Upper lobe of left lung (tissue), 4 donors: ENCODE data around the gene MAMDC4.

ENCODE experiments used
- CTCF ChIP-seq, 6 experiments: fragments of 450-650 bp in 4 of 6; fragments of 200-600 bp in 2 of 6; sonication (generic) in 2 of 6; IDR thresholded peaks; one replicate each; pipeline ENCODE4 v1.5.1; 2016 to 2019; ENCODE audit warnings: antibody characterized with exemption in 6 of 6
- EP300 ChIP-seq, 4 donors: sonication (generic); formaldehyde crosslinking; IDR thresholded peaks; one replicate each; pipeline ENCODE4 v1.5.1; 2017; ENCODE audit warnings: antibody characterized with exemption in 4 of 4, control low read depth in 2 of 4
- POLR2A ChIP-seq, 4 donors: fragments of 450-650 bp; IDR thresholded peaks; one replicate each; pipeline ENCODE4 v1.5.1; 2016 to 2017; ENCODE audit warnings: antibody characterized with exemption in 4 of 4, mild to moderate bottlenecking in 2 of 4
- POLR2AphosphoS5 ChIP-seq, 2 donors: sonication (generic); formaldehyde crosslinking; IDR thresholded peaks; one replicate each; pipeline ENCODE4 v1.5.1; 2017; ENCODE audit warnings: antibody characterized with exemption in 2 of 2

- TF ChIP-seq CTCF (IDR thresholded peaks at IDR 0.05) (no peak), POLR2A (IDR thresholded peaks at IDR 0.05) (no peak), POLR2AphosphoS5 (IDR thresholded peaks at IDR 0.05) (no peak), EP300 (IDR thresholded peaks at IDR 0.05) (no peak)
These were observed 23.0 kb downstream of the MAMDC4 start for GRCh38 chr9:136875155-136875554.
